NB4 (cell line): Measurements from ENCODE around the gene ARMH2.

ENCODE experiments used
- CTCF ChIP-seq: IDR thresholded peaks from one replicate; pipeline ENCODE4 v1.5.1; 2012; ENCODE audit warnings: low read depth, low read length
- MYC ChIP-seq: IDR thresholded peaks from 2 replicates; pipeline ENCODE4 v1.6.1; 2011; ENCODE audit warnings: low read depth, low read length
- POLR2A ChIP-seq: IDR thresholded peaks from 2 replicates; pipeline ENCODE4 v1.6.1; 2011; ENCODE audit warnings: mild to moderate bottlenecking; ENCODE audit not compliant: insufficient read length; ENCODE audit errors: extremely low read depth

DNA sequence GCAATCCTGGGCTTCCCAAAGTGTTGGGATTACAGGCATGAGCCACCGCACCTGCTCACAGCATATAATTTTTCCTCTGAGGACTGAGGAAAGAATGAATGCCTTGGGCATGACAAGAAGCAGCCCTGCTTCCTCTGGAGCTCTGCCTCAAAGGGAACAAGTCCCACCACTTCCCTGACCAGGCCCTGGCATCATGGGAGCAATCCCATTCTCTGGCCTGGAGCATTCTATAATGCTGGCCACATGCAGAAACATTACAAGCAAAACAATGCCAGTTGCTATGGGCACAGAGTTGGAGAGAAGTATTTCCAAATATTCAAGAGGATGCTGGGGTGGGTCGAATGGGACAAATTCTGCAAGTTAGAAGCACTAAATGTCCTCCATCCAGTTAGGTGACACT is 41.5 kb upstream of the ARMH2 start:
- no peak for TF ChIP-seq CTCF
- TF ChIP-seq POLR2A, result no peak
- no peak for TF ChIP-seq MYC
